ENCODE results near the gene TRIM17. TPM values are rescaled to one million over a fixed set of nuclear protein-coding genes. Genes with fewer than 3 reads are reported as not detected.

Gene TRIM17
- polyA plus RNA-seq, 1 of the 3 experiments (the other 2 are of a cell fraction), result 1.6 TPM

GRCh38 chr1:228387321-228387720 is 29.3 kb downstream of the TRIM17 start:
- H3F3A ChIP-seq (replicated peaks; ENCODE audit: insufficient read depth), result no peaks in the 10 kb centered on the region
- peaks cover 0 to 5% of the 10 kb centered on the region in 2 experiments; a peak in 1 of 4 replicates for H3K4me1 ChIP-seq (ENCODE audit: control insufficient read depth in 1 of 2, insufficient read depth in 2 of 2, low read depth in 1 of 2, low read length in 1 of 2)
- H3K9me2 ChIP-seq, result no peaks in the 10 kb centered on the region
- DNase-seq, result no peak
- ChIA-PET CTCF (interaction anchor here (1.3 kb wide), 1 partner anchor 8 kb away, joined by 3 read pairs; no protein-coding TSS in a partner anchor), POLR2A (no interaction called here)
- H3K9ac ChIP-seq, result no peak overlapping the region
- no peak overlapping the region for H2AFZ ChIP-seq (ENCODE audit: low read depth)
- no peaks in the 10 kb centered on the region for H3K79me2 ChIP-seq (ENCODE audit: insufficient read depth)
- TF ChIP-seq TEAD4 (IDR thresholded peaks at IDR 0.05; ENCODE audit: borderline replicate concordance, insufficient read depth) (no peak), RXRA (IDR thresholded peaks at IDR 0.05; ENCODE audit: borderline replicate concordance, low read depth) (no peak)
- H3K9me3 ChIP-seq, result no peaks in the 10 kb centered on the region
- H3K36me3 ChIP-seq (replicated peaks in 1 of 2; ENCODE audit: control insufficient read depth in 1 of 2, insufficient read depth in 2 of 2, low read length in 1 of 2), result peaks cover 0 to 3% of the 10 kb centered on the region in 2 experiments
- no peaks in the 10 kb centered on the region; the same call in 1 of the 2 replicates for H4K20me1 ChIP-seq (ENCODE audit: insufficient read depth)
- no peak overlapping the region for H3K4me3 ChIP-seq (ENCODE audit: low read depth in 2 of 2, low read length in 1 of 2)
- H3K27me3 ChIP-seq (ENCODE audit: insufficient read depth), result no peaks in the 10 kb centered on the region
- H3K4me2 ChIP-seq, result no peak overlapping the region
- H3K27ac ChIP-seq (ENCODE audit: low read depth in 2 of 2, low read length in 1 of 2), result no peak overlapping the region

- Histone ChIP-seq H3K4me3 (ENCODE audit: low read depth in 2 of 2, low read length in 1 of 2) (no peak overlapping the region), H3F3A (replicated peaks; ENCODE audit: insufficient read depth) (no peaks in the 10 kb centered on the region), H3K9ac (no peak overlapping the region), H3K79me2 (ENCODE audit: insufficient read depth) (no peaks in the 10 kb centered on the region), H2AFZ (ENCODE audit: low read depth) (no peak overlapping the region), H3K4me2 (no peak overlapping the region), H3K9me3 (no peaks in the 10 kb centered on the region), H4K20me1 (ENCODE audit: insufficient read depth) (no peaks in the 10 kb centered on the region), H3K27ac (ENCODE audit: low read depth in 2 of 2, low read length in 1 of 2) (no peak overlapping the region), H3K36me3 (replicated peaks in 1 of 2; ENCODE audit: control insufficient read depth in 1 of 2, insufficient read depth in 2 of 2, low read length in 1 of 2) (no peaks in the 10 kb centered on the region), H3K4me1 (ENCODE audit: control insufficient read depth in 1 of 2, insufficient read depth in 2 of 2, low read depth in 1 of 2, low read length in 1 of 2) (no peaks in the 10 kb centered on the region), H3K9me2 (no peaks in the 10 kb centered on the region), H3K27me3 (ENCODE audit: insufficient read depth) (no peaks in the 10 kb centered on the region)
- no peak for TF ChIP-seq CHD2 (IDR thresholded peaks at IDR 0.05; ENCODE audit: low read length, partially characterized antibody)
- no peak for TF ChIP-seq TEAD4 (IDR thresholded peaks at IDR 0.05; ENCODE audit: borderline replicate concordance, insufficient read depth)
- TF ChIP-seq RXRA (IDR thresholded peaks at IDR 0.05; ENCODE audit: borderline replicate concordance, low read depth), result no peak
- no peak for TF ChIP-seq USF1 (IDR thresholded peaks at IDR 0.05; ENCODE audit: borderline replicate concordance, low read depth)
- no peak for TF ChIP-seq NFIC (IDR thresholded peaks at IDR 0.05; ENCODE audit: borderline replicate concordance)
- no peak for TF ChIP-seq EZH2phosphoT487 (IDR thresholded peaks at IDR 0.05; ENCODE audit: borderline replicate concordance, low read depth)
- no peak for TF ChIP-seq YY1 (IDR thresholded peaks at IDR 0.05; ENCODE audit: low read depth)
- no peak for TF ChIP-seq CTCF (IDR thresholded peaks at IDR 0.05)
- no peak for TF ChIP-seq RAD21 (IDR thresholded peaks at IDR 0.05; ENCODE audit: low read length)
- no peak for TF ChIP-seq SIN3A (IDR thresholded peaks at IDR 0.05; ENCODE audit: borderline replicate concordance, low read depth, low read length)
- TF ChIP-seq IRF3 (IDR thresholded peaks at IDR 0.05; ENCODE audit: low read depth, low read length), result no peak
- no peak for TF ChIP-seq MAX (IDR thresholded peaks at IDR 0.05; ENCODE audit: low read depth)
- DNase-seq, result no peak
- CTCF ChIA-PET, result no interaction called here
- POLR2A ChIA-PET, result no interaction called here
Observed at GRCh38 chr1:228385232-228385631, 31.4 kb downstream of the TRIM17 start.
